H1 (cell line): Measurements from ENCODE around the gene UNC79. TPM values are rescaled to one million over a fixed set of nuclear protein-coding genes. Genes with fewer than 3 reads are reported as not detected.

Experiments used
- CTCF ChIA-PET: fragments of 300-600 bp; sonication (Branson Sonifier 250); formaldehyde crosslinking; loops from one replicate; lab custom pipeline; 2021; ENCODE audit not compliant: partially characterized antibody; lab: Charles Lee
- POLR2A ChIA-PET: fragments of 300-600 bp; sonication (Branson Sonifier 250); formaldehyde crosslinking; loops from one replicate; lab custom pipeline; 2021; ENCODE audit warnings: inconsistent platforms; ENCODE audit not compliant: partially characterized antibody; lab: Charles Lee
- DNase-seq, 2 experiments: peaks; one replicate each; pipeline versions ENCODE4 v3.0.0 to v3.0.0-alpha.2; 2010 to 2022; ENCODE audit warnings: low spot score in 2 of 2, low read depth in 1 of 2, mixed read lengths in 1 of 2
- FAIRE-seq: peaks from 2 replicates; lab custom pipeline; 2011; peaks lifted over from hg19 to GRCh38; lab: Jason Lieb, UNC
- H2AFZ ChIP-seq: 2 replicates; pipeline ENCODE4 v1.8.1; 2012; ENCODE audit warnings: low read length, inconsistent platforms
- H2AK5ac ChIP-seq: 2 replicates; pipeline ENCODE4 v1.6.1; 2013; ENCODE audit warnings: low read depth, low read length
- H2BK120ac ChIP-seq: replicated peaks from 2 replicates; pipeline ENCODE3; 2013; ENCODE audit warnings: low read depth, low read length, inconsistent platforms
- H2BK12ac ChIP-seq: 2 replicates; pipeline ENCODE4 v1.6.1; 2013; ENCODE audit warnings: low read depth, low read length
- H2BK15ac ChIP-seq: 2 replicates; pipeline ENCODE4 v1.6.1; 2013; ENCODE audit warnings: low read length
- H2BK20ac ChIP-seq: 2 replicates; pipeline ENCODE4 v1.6.1; 2013; ENCODE audit warnings: low read length
- H2BK5ac ChIP-seq: 2 replicates; pipeline ENCODE4 v1.6.1; 2013; ENCODE audit warnings: low read depth, low read length
- H3K14ac ChIP-seq: 2 replicates; pipeline ENCODE4 v1.6.1; 2013; ENCODE audit warnings: inconsistent platforms; ENCODE audit not compliant: insufficient read length
- H3K18ac ChIP-seq: 2 replicates; pipeline ENCODE4 v1.6.1; 2013; ENCODE audit warnings: low read length; ENCODE audit errors: extremely low read depth
- H3K23ac ChIP-seq: 2 replicates; pipeline ENCODE4 v1.6.1; 2013; ENCODE audit warnings: inconsistent platforms; ENCODE audit not compliant: insufficient read length
- H3K23me2 ChIP-seq: 2 replicates; pipeline ENCODE4 v1.6.1; 2013; ENCODE audit warnings: low read depth, low read length
- H3K27ac ChIP-seq: 2 replicates; pipeline ENCODE4 v1.6.1; 2011; ENCODE audit warnings: low read depth, low read length, inconsistent platforms
- H3K27me3 ChIP-seq, 4 experiments: replicated peaks in 1 of 4; 1 replicate in 1 of 4; 2 replicates in 3 of 4; pipeline versions ENCODE4 v1.6.1 to v1.8.1; 2011 to 2013; ENCODE audit warnings: low read length in 3 of 4, mild to moderate bottlenecking in 3 of 4, inconsistent platforms in 2 of 4, mixed read lengths in 2 of 4, moderate library complexity in 1 of 4; ENCODE audit not compliant: control insufficient read depth in 3 of 4, insufficient read depth in 3 of 4; ENCODE audit errors: extremely low read depth in 1 of 4
- H3K36me3 ChIP-seq, 4 experiments: 2 replicates each; pipeline versions ENCODE4 v1.6.1 to v1.8.1; 2011 to 2013; ENCODE audit warnings: mild to moderate bottlenecking in 4 of 4, low read length in 3 of 4, moderate library complexity in 2 of 4, control low read depth in 1 of 4, inconsistent platforms in 1 of 4; ENCODE audit not compliant: insufficient read depth in 4 of 4, control insufficient read depth in 2 of 4
- H3K4ac ChIP-seq: replicated peaks from 2 replicates; pipeline ENCODE3; 2013; ENCODE audit warnings: low read length, low read depth, mixed read lengths, inconsistent platforms; ENCODE audit not compliant: insufficient read length
- H3K4me1 ChIP-seq, 4 experiments: replicated peaks in 1 of 4; 1 replicate in 1 of 4; 2 replicates in 3 of 4; pipeline versions ENCODE4 v1.6.1 to v1.8.1; 2011 to 2013; ENCODE audit warnings: low read length in 3 of 4, inconsistent platforms in 2 of 4, mixed read lengths in 1 of 4; ENCODE audit not compliant: insufficient read depth in 4 of 4, control insufficient read depth in 3 of 4
- H3K4me2 ChIP-seq, 2 experiments: 2 replicates each; pipeline versions ENCODE4 v1.6.1 to v1.8.1; 2011 to 2013; ENCODE audit warnings: low read depth in 2 of 2, low read length in 2 of 2, control low read depth in 1 of 2, inconsistent platforms in 1 of 2, mild to moderate bottlenecking in 1 of 2; ENCODE audit not compliant: insufficient read depth in 1 of 2
- H3K4me3 ChIP-seq, 4 experiments: fragments of 200-600, 300-600 bp in 1 of 4; sonication (generic), shearing (Covaris generic), sonication (Bioruptor Twin) in 1 of 4; 2 replicates each; pipeline versions ENCODE4 v1.5.1 to v1.8.1; 2011 to 2016; ENCODE audit warnings: low read length in 4 of 4, low read depth in 3 of 4, control low read depth in 2 of 4, inconsistent platforms in 2 of 4, mild to moderate bottlenecking in 2 of 4, mixed read lengths in 1 of 4, moderate library complexity in 1 of 4; ENCODE audit not compliant: insufficient read depth in 2 of 4; ENCODE audit errors: extremely low read depth in 1 of 4
- H3K56ac ChIP-seq: replicated peaks from 2 replicates; pipeline ENCODE3; 2013; ENCODE audit warnings: low read depth, mild to moderate bottlenecking, mixed read lengths, low read length, inconsistent platforms; ENCODE audit not compliant: insufficient read length
- H3K79me1 ChIP-seq: 2 replicates; pipeline ENCODE4 v1.6.1; 2013; ENCODE audit warnings: low read depth, low read length, control low read depth
- H3K79me2 ChIP-seq, 2 experiments: 2 replicates each; pipeline versions ENCODE4 v1.6.1 to v1.8.1; 2012 to 2013; ENCODE audit warnings: low read length in 2 of 2, mild to moderate bottlenecking in 2 of 2, inconsistent platforms in 1 of 2; ENCODE audit not compliant: insufficient read depth in 2 of 2, control insufficient read depth in 1 of 2
- H3K9ac ChIP-seq, 4 experiments: replicated peaks in 1 of 4; 1 replicate in 1 of 4; 2 replicates in 3 of 4; pipeline versions ENCODE4 v1.6.1 to v1.8.1; 2011 to 2013; ENCODE audit warnings: low read depth in 3 of 4, low read length in 3 of 4, control low read depth in 2 of 4, mild to moderate bottlenecking in 2 of 4, moderate library complexity in 2 of 4, inconsistent platforms in 1 of 4; ENCODE audit errors: extremely low read depth in 1 of 4
- H3K9me3 ChIP-seq, 2 experiments: 2 replicates each; pipeline versions ENCODE4 v1.6.1 to v1.8.1; 2012 to 2013; ENCODE audit warnings: mild to moderate bottlenecking in 2 of 2, moderate library complexity in 2 of 2, control low read depth in 1 of 2, inconsistent platforms in 1 of 2, low read depth in 1 of 2, low read length in 1 of 2, mixed read lengths in 1 of 2; ENCODE audit not compliant: insufficient read depth in 2 of 2
- H4K20me1 ChIP-seq, 2 experiments: replicated peaks in 1 of 2; 2 replicates each; pipeline versions ENCODE3 to v1.8.1; 2011 to 2013; ENCODE audit warnings: inconsistent platforms in 2 of 2, low read length in 2 of 2, mild to moderate bottlenecking in 1 of 2; ENCODE audit not compliant: insufficient read depth in 2 of 2, control insufficient read depth in 1 of 2
- H4K5ac ChIP-seq: 2 replicates; pipeline ENCODE4 v1.6.1; 2013; ENCODE audit warnings: low read length, low read depth, mixed read lengths, inconsistent platforms; ENCODE audit not compliant: insufficient read length
- H4K8ac ChIP-seq: 2 replicates; pipeline ENCODE4 v1.8.0; 2013; ENCODE audit warnings: mild to moderate bottlenecking, moderate library complexity, low read length, inconsistent platforms; ENCODE audit not compliant: insufficient read depth; ENCODE audit errors: extremely low read depth
- H4K91ac ChIP-seq: replicated peaks from 2 replicates; pipeline ENCODE3; 2013; ENCODE audit warnings: low read length, mixed read lengths, inconsistent platforms; ENCODE audit not compliant: insufficient read length
- ATF2 ChIP-seq: IDR thresholded peaks from 2 replicates; pipeline ENCODE4 v1.6.1; 2012; ENCODE audit warnings: low read length, inconsistent platforms
- KDM1A ChIP-seq: fragments of 200-600, 300-600 bp; sonication (generic); IDR thresholded peaks from 2 replicates; pipeline ENCODE4 v1.7.1; 2016; ENCODE audit warnings: mild to moderate bottlenecking, low read length, borderline replicate concordance
- SIRT6 ChIP-seq: IDR thresholded peaks from one replicate; pipeline ENCODE4 v1.7.1; 2012; ENCODE audit warnings: low read length, inconsistent platforms
- SP2 ChIP-seq: IDR thresholded peaks from 2 replicates; pipeline ENCODE4 v1.6.1; 2012; ENCODE audit warnings: mild to moderate bottlenecking, low read length, inconsistent platforms
- TAF1 ChIP-seq: IDR thresholded peaks from 2 replicates; pipeline ENCODE4 v1.6.1; 2011; ENCODE audit warnings: mild to moderate bottlenecking, low read depth, low read length
- polyA plus RNA-seq, 7 experiments: library from polyadenylated mRNA; depleted of rRNA in 3 of 7; stranded (reverse) in 5 of 7; unstranded in 2 of 7; fragments of >200 nt in 5 of 7; fragments of 200-250 nt in 2 of 7; gene quantifications; 1 replicate in 5 of 7; 2 replicates in 1 of 7; 4 replicates in 1 of 7; pipeline versions ENCODE4 v1.2.1 to v1.2.3, GENCODE V29; 2011 to 2013; ENCODE audit warnings: missing spikeins in 2 of 7, mixed read lengths in 2 of 7
- total RNA-seq: library from RNA; stranded (reverse); fragmentation: NEBNext Ultra II Directional; extraction: Animal tissue kit (Norgen Biotek cat#: 25700); gene quantifications from 2 replicates; pipeline ENCODE4 v1.2.1, GENCODE V29; 2021

UNC79 gene
- total and polyA plus RNA-seq, 2 of the 8 experiments (the other 6 are each of a cell fraction or from before 2014, with no cell fraction given) = 1.8 to 2.3 TPM

- Histone ChIP-seq H3K4me2 (no peak overlapping the region), H2BK12ac (no peak overlapping the region), H4K91ac (no peak overlapping the region), H3K27me3 (no peaks in the 10 kb centered on the region), H3K27ac (no peak overlapping the region), H2AK5ac (no peak overlapping the region), H3K4me3 (no peak overlapping the region), H3K4ac (no peak overlapping the region), H2BK15ac (no peak overlapping the region), H3K9me3 (no peaks in the 10 kb centered on the region), H3K23ac (no peak overlapping the region), H2BK120ac (no peak overlapping the region), H3K36me3 (no peaks in the 10 kb centered on the region), H4K8ac (no peak overlapping the region), H3K56ac (no peak overlapping the region), H3K79me1 (no peaks in the 10 kb centered on the region), H2BK5ac (no peak overlapping the region), H3K4me1 (no peaks in the 10 kb centered on the region), H2BK20ac (no peak overlapping the region), H3K14ac (no peak overlapping the region), H3K79me2 (no peaks in the 10 kb centered on the region), H4K20me1 (no peaks in the 10 kb centered on the region), H3K18ac (no peak overlapping the region), H3K23me2 (no peaks in the 10 kb centered on the region), H2AFZ (no peak overlapping the region), H3K9ac (no peak overlapping the region), H4K5ac (no peak overlapping the region)
- TF ChIP-seq SP2 = no peak
- TF ChIP-seq SIRT6 = no peak
- no peak for TF ChIP-seq TAF1
- no peak for TF ChIP-seq KDM1A
- no peak for TF ChIP-seq ATF2
- no peak for DNase-seq
- FAIRE-seq = no peak
- ChIA-PET CTCF (interaction anchor here (1.0 kb wide), 1 partner anchor 13 kb away, joined by 3 read pairs; no protein-coding TSS in a partner anchor), POLR2A (no interaction called here)
These were observed 175.4 kb downstream of the UNC79 start for GRCh38 chr14:93606091-93606490.
